GM19455 (cell line): ENCODE results near the gene MPRIP.

Experiments
- ATAC-seq: cut with Tn5 transposase; IDR thresholded peaks from one replicate; pipeline ENCODE4 v1.9.1; 2021; ENCODE audit not compliant: unreplicated experiment

Gene MPRIP

GRCh38 chr17:17141860-17142552 is 99.7 kb downstream of the MPRIP start:
- ATAC-seq, result no peak

GRCh38 chr17:17142556-17142955 is 100.3 kb downstream of the MPRIP start:
- no peak for ATAC-seq

GRCh38 chr17:17143501-17143900 is 101.2 kb downstream of the MPRIP start:
- ATAC-seq, result no peak

- no peak for ATAC-seq
These were observed 101.8 kb downstream of the MPRIP start for GRCh38 chr17:17144061-17144460.

GRCh38 chr17:17144916-17145665 is 102.8 kb downstream of the MPRIP start:
- ATAC-seq, result no peak

- no peak for ATAC-seq
These were observed 104.6 kb downstream of the MPRIP start for GRCh38 chr17:17146786-17147406.

GRCh38 chr17:17147821-17148220 is 105.6 kb downstream of the MPRIP start:
- no peak for ATAC-seq

- no peak for ATAC-seq
These were observed 107.5 kb downstream of the MPRIP start for GRCh38 chr17:17149520-17150447.

- ATAC-seq, result no peak
These were observed 108.2 kb downstream of the MPRIP start for GRCh38 chr17:17150448-17150800.

- no peak for ATAC-seq
These were observed 108.8 kb downstream of the MPRIP start for GRCh38 chr17:17151055-17151454.

- ATAC-seq, result no peak
These were observed 109.3 kb downstream of the MPRIP start for GRCh38 chr17:17151541-17151940.

- no peak for ATAC-seq
These were observed 109.7 kb downstream of the MPRIP start for GRCh38 chr17:17151962-17152361.

- ATAC-seq, result no peak
These were observed 110.1 kb downstream of the MPRIP start for GRCh38 chr17:17152385-17152784.

- no peak for ATAC-seq
These were observed 110.8 kb downstream of the MPRIP start for GRCh38 chr17:17153071-17153470.

- no peak for ATAC-seq
These were observed 111.5 kb downstream of the MPRIP start for GRCh38 chr17:17153709-17154108.

GRCh38 chr17:17154556-17154955 is 112.3 kb downstream of the MPRIP start:
- ATAC-seq, result no peak

GRCh38 chr17:17154981-17155380 is 112.7 kb downstream of the MPRIP start:
- no peak for ATAC-seq

GRCh38 chr17:17155568-17155967 is 113.3 kb downstream of the MPRIP start:
- ATAC-seq, result no peak

GRCh38 chr17:17156107-17156506 is 113.8 kb downstream of the MPRIP start:
- ATAC-seq, result no peak

- no peak for ATAC-seq
These were observed 114.3 kb downstream of the MPRIP start for GRCh38 chr17:17156511-17156910.

- ATAC-seq, result no peak
These were observed 114.8 kb downstream of the MPRIP start for GRCh38 chr17:17157041-17157440.
